ENCODE data around the gene TMOD3. TPM values are rescaled to one million over a fixed set of nuclear protein-coding genes. Genes with fewer than 3 reads are reported as not detected.

TMOD3 gene
- total and polyA plus RNA-seq, 2 experiments from 2014 or later, result 26.1 to 29.9 TPM

GRCh38 chr15:51844747-51845426 lies 15.4 kb downstream of the TMOD3 start (continued):
- TF ChIP-seq JUNB (IDR thresholded peaks at IDR 0.05; ENCODE audit: unreplicated experiment) (no peak), CTCF (conservative IDR thresholded peaks at IDR 0.05; ENCODE audit: low read depth in 2 of 2) (no peak), ZNF331 (CRISPR knock-in tag; IDR thresholded peaks at IDR 0.05; ENCODE audit: low read depth) (no peak), EZH2 (IDR thresholded peaks at IDR 0.05; ENCODE audit: low read depth, unreplicated experiment) (no peak), POLR2AphosphoS5 (IDR thresholded peaks at IDR 0.05; ENCODE audit: low read depth) (no peak), CREB1 (CRISPR knock-in tag; IDR thresholded peaks at IDR 0.05; ENCODE audit: low read depth) (no peak), STAT1 (IDR thresholded peaks at IDR 0.05; ENCODE audit: unreplicated experiment) (no peak), EZH2phosphoT487 (IDR thresholded peaks at IDR 0.05; ENCODE audit: unreplicated experiment) (no peak), NANOG (IDR thresholded peaks at IDR 0.05; ENCODE audit: borderline replicate concordance) (no peak)
- TF ChIP-seq, protein P1, sequence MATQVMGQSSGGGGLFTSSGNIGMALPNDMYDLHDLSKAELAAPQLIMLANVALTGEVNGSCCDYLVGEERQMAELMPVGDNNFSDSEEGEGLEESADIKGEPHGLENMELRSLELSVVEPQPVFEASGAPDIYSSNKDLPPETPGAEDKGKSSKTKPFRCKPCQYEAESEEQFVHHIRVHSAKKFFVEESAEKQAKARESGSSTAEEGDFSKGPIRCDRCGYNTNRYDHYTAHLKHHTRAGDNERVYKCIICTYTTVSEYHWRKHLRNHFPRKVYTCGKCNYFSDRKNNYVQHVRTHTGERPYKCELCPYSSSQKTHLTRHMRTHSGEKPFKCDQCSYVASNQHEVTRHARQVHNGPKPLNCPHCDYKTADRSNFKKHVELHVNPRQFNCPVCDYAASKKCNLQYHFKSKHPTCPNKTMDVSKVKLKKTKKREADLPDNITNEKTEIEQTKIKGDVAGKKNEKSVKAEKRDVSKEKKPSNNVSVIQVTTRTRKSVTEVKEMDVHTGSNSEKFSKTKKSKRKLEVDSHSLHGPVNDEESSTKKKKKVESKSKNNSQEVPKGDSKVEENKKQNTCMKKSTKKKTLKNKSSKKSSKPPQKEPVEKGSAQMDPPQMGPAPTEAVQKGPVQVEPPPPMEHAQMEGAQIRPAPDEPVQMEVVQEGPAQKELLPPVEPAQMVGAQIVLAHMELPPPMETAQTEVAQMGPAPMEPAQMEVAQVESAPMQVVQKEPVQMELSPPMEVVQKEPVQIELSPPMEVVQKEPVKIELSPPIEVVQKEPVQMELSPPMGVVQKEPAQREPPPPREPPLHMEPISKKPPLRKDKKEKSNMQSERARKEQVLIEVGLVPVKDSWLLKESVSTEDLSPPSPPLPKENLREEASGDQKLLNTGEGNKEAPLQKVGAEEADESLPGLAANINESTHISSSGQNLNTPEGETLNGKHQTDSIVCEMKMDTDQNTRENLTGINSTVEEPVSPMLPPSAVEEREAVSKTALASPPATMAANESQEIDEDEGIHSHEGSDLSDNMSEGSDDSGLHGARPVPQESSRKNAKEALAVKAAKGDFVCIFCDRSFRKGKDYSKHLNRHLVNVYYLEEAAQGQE (IDR thresholded peaks at IDR 0.05; ENCODE audit: unreplicated experiment), result no peak
- TF ChIP-seq, protein P2, sequence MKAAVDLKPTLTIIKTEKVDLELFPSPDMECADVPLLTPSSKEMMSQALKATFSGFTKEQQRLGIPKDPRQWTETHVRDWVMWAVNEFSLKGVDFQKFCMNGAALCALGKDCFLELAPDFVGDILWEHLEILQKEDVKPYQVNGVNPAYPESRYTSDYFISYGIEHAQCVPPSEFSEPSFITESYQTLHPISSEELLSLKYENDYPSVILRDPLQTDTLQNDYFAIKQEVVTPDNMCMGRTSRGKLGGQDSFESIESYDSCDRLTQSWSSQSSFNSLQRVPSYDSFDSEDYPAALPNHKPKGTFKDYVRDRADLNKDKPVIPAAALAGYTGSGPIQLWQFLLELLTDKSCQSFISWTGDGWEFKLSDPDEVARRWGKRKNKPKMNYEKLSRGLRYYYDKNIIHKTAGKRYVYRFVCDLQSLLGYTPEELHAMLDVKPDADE (IDR thresholded peaks at IDR 0.05), result no peak

DNA sequence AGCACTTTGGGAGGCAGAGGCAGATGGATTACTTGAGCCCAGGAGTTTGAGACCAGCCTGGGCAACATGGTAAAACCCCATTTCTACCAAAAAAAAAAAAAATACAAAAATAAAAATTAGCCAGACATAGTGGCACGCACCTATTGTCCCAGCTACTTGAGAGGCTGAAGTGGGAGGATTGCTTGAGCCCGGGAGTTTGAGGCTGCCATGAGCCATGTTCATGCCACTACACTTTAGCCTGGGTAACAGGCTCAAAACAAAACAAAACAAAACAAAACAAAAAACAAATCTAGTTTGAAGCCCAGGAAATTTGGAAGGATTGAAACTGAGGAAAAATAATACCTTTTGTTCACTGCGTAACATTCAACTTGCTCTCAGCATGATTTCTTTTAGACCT lies 16.6 kb downstream of the TMOD3 start:
- Histone ChIP-seq H3K4me1 (ENCODE audit: insufficient read depth) (peaks cover 36% of the 10 kb centered on the region), H2AFZ (no peak overlapping the region), H3K9me2 (ENCODE audit: insufficient read depth) (no peaks in the 10 kb centered on the region), H3K27me3 (ENCODE audit: insufficient read depth) (no peaks in the 10 kb centered on the region), H3F3A (replicated peaks; ENCODE audit: low read depth) (no peaks in the 10 kb centered on the region), H3K4me3 (no peak overlapping the region), H3K4me2 (no peak overlapping the region), H4K20me1 (replicated peaks; ENCODE audit: insufficient read depth) (peaks cover 25% of the 10 kb centered on the region), H3K27ac (ENCODE audit: low read depth) (no peak overlapping the region), H3K79me2 (replicated peaks; ENCODE audit: insufficient read depth) (peaks cover 94% of the 10 kb centered on the region), H3K36me3 (ENCODE audit: insufficient read depth) (no peaks in the 10 kb centered on the region)
- ATAC-seq, result no peak
- TF ChIP-seq STAT1 (IDR thresholded peaks at IDR 0.05; ENCODE audit: unreplicated experiment), result no peak
- TF ChIP-seq, protein P2 (IDR thresholded peaks at IDR 0.05), result no peak
- no peak for TF ChIP-seq EZH2phosphoT487 (IDR thresholded peaks at IDR 0.05; ENCODE audit: unreplicated experiment)
- no peak for TF ChIP-seq EZH2 (IDR thresholded peaks at IDR 0.05; ENCODE audit: low read depth, unreplicated experiment)
- TF ChIP-seq ZNF331 (CRISPR knock-in tag; IDR thresholded peaks at IDR 0.05; ENCODE audit: low read depth), result no peak
- TF ChIP-seq CTCF (conservative IDR thresholded peaks at IDR 0.05; ENCODE audit: low read depth in 2 of 2), result no peak
- no peaks in the 10 kb centered on the region for H3K36me3 Mint-ChIP-seq (ENCODE audit: low read depth)
- peaks cover 41% of the 10 kb centered on the region for H3K4me1 Mint-ChIP-seq
- H3K27me3 Mint-ChIP-seq (ENCODE audit: insufficient read depth, low read depth, poor library complexity), result peaks cover 2% of the 10 kb centered on the region
- H3K4me3 Mint-ChIP-seq, result no peak overlapping the region
- no peak for DNase-seq (ENCODE audit: low spot score)
- H3K27ac Mint-ChIP-seq, result no peak overlapping the region
- no peaks in the 10 kb centered on the region for H3K9me3 Mint-ChIP-seq

Measured in GM23338 (cell line).